8988T (cell line): ENCODE results near the gene MED29.
A peak's percentile ranks its signal among the peaks of the same experiment; 100 is the strongest.
"Not testable (repeated sequence)": the region's sequence is repeated elsewhere in the genome, so short reads cannot be mapped to it uniquely, and the experiment has no call there.

Experiments used
- DNase-seq: peaks from one replicate; pipeline ENCODE4 v3.0.0; 2011

The MED29 gene

GRCh38 chr19:39372047-39372802, 19.0 kb upstream of the MED29 start:
- DNase-seq, result no peak

GRCh38 chr19:39372941-39373340, 18.2 kb upstream of the MED29 start:
- no peak for DNase-seq

GRCh38 chr19:39375929-39376328, 15.2 kb upstream of the MED29 start:
- DNase-seq, result no peak

- no peak for DNase-seq
Measured at GRCh38 chr19:39377373-39378362, 13.5 kb upstream of the MED29 start.

- DNase-seq, result not testable (repeated sequence)
Measured at GRCh38 chr19:39379366-39379765, 11.8 kb upstream of the MED29 start.

GRCh38 chr19:39379865-39380396, 11.2 kb upstream of the MED29 start:
- no peak for DNase-seq

GRCh38 chr19:39380521-39381502, 10.4 kb upstream of the MED29 start:
- no peak for DNase-seq

GRCh38 chr19:39381910-39382611, 9.1 kb upstream of the MED29 start:
- DNase-seq, result no peak

GRCh38 chr19:39382991-39383828, 8.0 kb upstream of the MED29 start:
- DNase-seq, result no peak

GRCh38 chr19:39384839-39385568, 6.2 kb upstream of the MED29 start:
- no peak for DNase-seq

GRCh38 chr19:39385629-39386411, 5.4 kb upstream of the MED29 start:
- DNase-seq, result no peak

GRCh38 chr19:39386557-39386956, 4.6 kb upstream of the MED29 start:
- DNase-seq, result no peak

GRCh38 chr19:39388657-39389056, 2.5 kb upstream of the MED29 start:
- no peak for DNase-seq

- no peak for DNase-seq
Measured at GRCh38 chr19:39389631-39390414, 1.4 kb upstream of the MED29 start.

GRCh38 chr19:39390451-39390750, 777 bp upstream of the MED29 start:
- DNase-seq, result no peak

- peak; percentile 100 for DNase-seq
Measured at GRCh38 chr19:39397360-39398296, 6.5 kb downstream of the MED29 start.

- DNase-seq, result peak; percentile 44
Measured at GRCh38 chr19:39398297-39398864, 7.2 kb downstream of the MED29 start.
